ENCODE results near the gene RAPSN. TPM values are rescaled to one million over a fixed set of nuclear protein-coding genes. Genes with fewer than 3 reads are reported as not detected.

Gene RAPSN
- total RNA-seq, 2 experiments from 2014 or later = 0.36 to 0.81 TPM

GRCh38 chr11:47495011-47495855, 46.3 kb upstream of the RAPSN start:
- Mint-ChIP-seq H3K4me1 (ENCODE audit: low read depth) (peaks cover 12% of the 10 kb centered on the region), H3K27me3 (no peaks in the 10 kb centered on the region), H3K36me3 (ENCODE audit: low read depth) (peaks cover 16% of the 10 kb centered on the region), H3K27ac (no peak overlapping the region), H3K4me3 (no peak overlapping the region), H3K9me3 (no peaks in the 10 kb centered on the region)
- intact Hi-C loops (cut with micrococcal nuclease) = no loop called here
- ChIA-PET POLR2A (no interaction called here), CTCF (interaction anchor here (0.7 to 0.8 kb wide), 2 partner anchors 11 to 121 kb away, joined by 3 read pairs; no protein-coding TSS in a partner anchor)
- ATAC-seq (no peak), DNase-seq (no peak)
- TF ChIP-seq CTCF (IDR thresholded peaks at IDR 0.05) = no peak

- Mint-ChIP-seq H3K4me3 (no peak overlapping the region), H3K36me3 (ENCODE audit: low read depth) (peaks cover 31% of the 10 kb centered on the region)
Measured at GRCh38 chr11:47489395-47489755, 40.4 kb upstream of the RAPSN start.

GRCh38 chr11:47488674-47489394, 39.9 kb upstream of the RAPSN start:
- Mint-ChIP-seq H3K27ac (peak overlapping the region; percentile 60), H3K9me3 (no peaks in the 10 kb centered on the region), H3K36me3 (ENCODE audit: low read depth) (peaks cover 33% of the 10 kb centered on the region), H3K4me1 (ENCODE audit: low read depth) (peaks cover 19% of the 10 kb centered on the region), H3K27me3 (no peaks in the 10 kb centered on the region), H3K4me3 (no peak overlapping the region)
- DNase-seq (no peak), ATAC-seq (no peak)
- ChIA-PET CTCF (interaction anchor here (1.2 to 1.4 kb wide), 3 partner anchors 10 to 51 kb away, joined by 3 read pairs; no protein-coding TSS in a partner anchor), POLR2A (interaction anchor here (0.7 to 1.1 kb wide), 2 partner anchors 9 to 64 kb away, joined by 3 to 5 read pairs; partner anchors contain the start of gene CELF1)
- intact Hi-C loops (cut with micrococcal nuclease) = no loop called here
- no peak for TF ChIP-seq CTCF (IDR thresholded peaks at IDR 0.05)

More at GRCh38 chr11:47489395-47489755, 40.4 kb upstream of the RAPSN start:
- TF ChIP-seq CTCF (IDR thresholded peaks at IDR 0.05) = no peak
- intact Hi-C loops (cut with micrococcal nuclease) = no loop called here
- ChIA-PET POLR2A (interaction anchor here (0.7 to 1.1 kb wide), 2 partner anchors 9 to 63 kb away, joined by 3 to 5 read pairs; partner anchors contain the start of gene CELF1), CTCF (interaction anchor here (1.2 to 1.4 kb wide), 2 partner anchors 9 to 13 kb away, joined by 3 read pairs; no protein-coding TSS in a partner anchor)
- DNase-seq = no peak
- no peak for ATAC-seq
- Mint-ChIP-seq H3K27ac (peak overlapping the region; percentile 60), H3K27me3 (no peaks in the 10 kb centered on the region), H3K4me1 (ENCODE audit: low read depth) (peaks cover 19% of the 10 kb centered on the region), H3K9me3 (no peaks in the 10 kb centered on the region)

- ChIA-PET CTCF (interaction anchor here (0.8 to 1.8 kb wide), 5 partner anchors 11 to 114 kb away, joined by 3 to 5 read pairs (median 3); no protein-coding TSS in a partner anchor), POLR2A (interaction anchor here (0.6 to 2.1 kb wide), 2 partner anchors 10 to 320 kb away, joined by 3 to 7 read pairs; no protein-coding TSS in a partner anchor)
- no peaks in the 10 kb centered on the region for H3K27me3 Mint-ChIP-seq
- DNase-seq (no peak), ATAC-seq (no peak)
- peaks cover 36% of the 10 kb centered on the region for H3K36me3 Mint-ChIP-seq (ENCODE audit: low read depth)
- TF ChIP-seq CTCF (IDR thresholded peaks at IDR 0.05) = no peak
- peaks cover 19% of the 10 kb centered on the region for H3K4me1 Mint-ChIP-seq (ENCODE audit: low read depth)
- H3K27ac Mint-ChIP-seq = peak overlapping the region; percentile 23
- intact Hi-C loops (cut with micrococcal nuclease) = no loop called here
- no peaks in the 10 kb centered on the region for H3K9me3 Mint-ChIP-seq
- H3K4me3 Mint-ChIP-seq = no peak overlapping the region
Measured at GRCh38 chr11:47488111-47488510, 39.2 kb upstream of the RAPSN start.

All from activated CD8-positive, alpha-beta T cell treated with anti-CD3 and anti-CD28 coated beads for 36 hours (primary cell).